NB4 (cell line): Measurements from ENCODE around the gene TAF4B.
A peak's percentile ranks its signal among the peaks of the same experiment; 100 is the strongest.

Experiments used
- DNase-seq: peaks from one replicate; pipeline ENCODE4 v3.0.0; 2010; ENCODE audit warnings: low read depth
- H3K4me3 ChIP-seq: one replicate; pipeline ENCODE4 v1.5.1; 2011; ENCODE audit warnings: mild to moderate bottlenecking, low read depth, low read length, moderate library complexity
- MAX ChIP-seq: IDR thresholded peaks from 2 replicates; pipeline ENCODE4 v1.6.1; 2011; ENCODE audit warnings: low read depth, low read length
- MYC ChIP-seq: IDR thresholded peaks from 2 replicates; pipeline ENCODE4 v1.6.1; 2011; ENCODE audit warnings: low read depth, low read length
- POLR2A ChIP-seq: IDR thresholded peaks from 2 replicates; pipeline ENCODE4 v1.6.1; 2011; ENCODE audit warnings: mild to moderate bottlenecking; ENCODE audit not compliant: insufficient read length; ENCODE audit errors: extremely low read depth
- TF ChIP-seq, protein P1 (sequence below): IDR thresholded peaks from one replicate; pipeline ENCODE4 v1.5.1; 2012; ENCODE audit warnings: low read depth, low read length

TAF4B gene

GRCh38 chr18:26325771-26326170, 99.5 kb downstream of the TAF4B start:
- no peak for DNase-seq
- no peak for TF ChIP-seq MYC
- no peak for TF ChIP-seq MAX
- TF ChIP-seq POLR2A, result no peak
- TF ChIP-seq, protein P1, sequence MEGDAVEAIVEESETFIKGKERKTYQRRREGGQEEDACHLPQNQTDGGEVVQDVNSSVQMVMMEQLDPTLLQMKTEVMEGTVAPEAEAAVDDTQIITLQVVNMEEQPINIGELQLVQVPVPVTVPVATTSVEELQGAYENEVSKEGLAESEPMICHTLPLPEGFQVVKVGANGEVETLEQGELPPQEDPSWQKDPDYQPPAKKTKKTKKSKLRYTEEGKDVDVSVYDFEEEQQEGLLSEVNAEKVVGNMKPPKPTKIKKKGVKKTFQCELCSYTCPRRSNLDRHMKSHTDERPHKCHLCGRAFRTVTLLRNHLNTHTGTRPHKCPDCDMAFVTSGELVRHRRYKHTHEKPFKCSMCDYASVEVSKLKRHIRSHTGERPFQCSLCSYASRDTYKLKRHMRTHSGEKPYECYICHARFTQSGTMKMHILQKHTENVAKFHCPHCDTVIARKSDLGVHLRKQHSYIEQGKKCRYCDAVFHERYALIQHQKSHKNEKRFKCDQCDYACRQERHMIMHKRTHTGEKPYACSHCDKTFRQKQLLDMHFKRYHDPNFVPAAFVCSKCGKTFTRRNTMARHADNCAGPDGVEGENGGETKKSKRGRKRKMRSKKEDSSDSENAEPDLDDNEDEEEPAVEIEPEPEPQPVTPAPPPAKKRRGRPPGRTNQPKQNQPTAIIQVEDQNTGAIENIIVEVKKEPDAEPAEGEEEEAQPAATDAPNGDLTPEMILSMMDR, result no peak
- H3K4me3 ChIP-seq, result no peak overlapping the region

DNA sequence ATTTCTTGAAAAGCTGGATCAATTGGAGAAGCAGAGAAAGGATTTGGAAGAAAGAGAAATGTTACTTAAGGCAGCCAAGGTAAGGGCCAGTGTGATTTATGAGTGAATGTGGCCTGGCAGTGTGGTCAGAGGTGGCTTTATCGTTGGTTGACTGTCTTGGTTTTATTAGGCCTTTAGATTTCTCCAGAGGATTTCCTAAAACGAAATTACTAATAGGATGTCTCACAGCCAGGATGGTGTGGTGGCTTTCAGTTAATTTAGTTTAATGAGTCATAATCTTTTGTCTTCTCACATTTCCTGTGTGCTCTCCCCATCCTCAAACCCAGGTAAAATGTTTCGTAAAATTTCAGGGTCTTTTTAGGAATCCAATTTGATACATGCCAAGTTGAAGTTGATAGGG, 100.8 kb downstream of the TAF4B start:
- peak; percentile 18 for DNase-seq
- TF ChIP-seq MAX, result no peak
- TF ChIP-seq POLR2A, result no peak
- TF ChIP-seq, protein P1, result no peak
- TF ChIP-seq MYC, result no peak
- H3K4me3 ChIP-seq, result no peak overlapping the region

GRCh38 chr18:26332991-26333390, 106.7 kb downstream of the TAF4B start:
- TF ChIP-seq MAX (no peak), MYC (no peak), POLR2A (no peak)
- TF ChIP-seq, protein P1, result no peak
- no peak for DNase-seq
- no peak overlapping the region for H3K4me3 ChIP-seq

DNA sequence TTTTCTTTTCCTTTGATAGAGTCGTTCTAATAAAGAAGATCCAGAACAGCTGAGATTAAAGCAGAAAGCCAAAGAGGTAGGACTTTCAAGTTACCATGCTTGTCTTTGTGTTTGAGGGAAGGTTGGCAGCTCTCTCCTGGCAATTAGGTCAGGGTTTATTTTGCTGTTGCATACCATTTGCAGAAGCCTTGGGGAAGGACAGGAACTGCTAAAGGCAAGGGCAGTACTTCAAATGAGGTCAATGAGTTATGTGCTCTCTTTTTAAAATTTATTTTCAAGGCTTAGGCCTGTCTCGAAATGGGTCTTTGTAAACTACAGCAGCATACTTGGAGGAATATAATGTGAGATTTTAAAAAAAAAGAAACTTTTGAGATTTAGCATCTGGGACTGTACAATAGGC, 108.9 kb downstream of the TAF4B start:
- DNase-seq, result no peak
- H3K4me3 ChIP-seq, result no peak overlapping the region
- TF ChIP-seq MYC, result no peak
- no peak for TF ChIP-seq POLR2A
- TF ChIP-seq, protein P1, result no peak
- TF ChIP-seq MAX, result no peak

DNA sequence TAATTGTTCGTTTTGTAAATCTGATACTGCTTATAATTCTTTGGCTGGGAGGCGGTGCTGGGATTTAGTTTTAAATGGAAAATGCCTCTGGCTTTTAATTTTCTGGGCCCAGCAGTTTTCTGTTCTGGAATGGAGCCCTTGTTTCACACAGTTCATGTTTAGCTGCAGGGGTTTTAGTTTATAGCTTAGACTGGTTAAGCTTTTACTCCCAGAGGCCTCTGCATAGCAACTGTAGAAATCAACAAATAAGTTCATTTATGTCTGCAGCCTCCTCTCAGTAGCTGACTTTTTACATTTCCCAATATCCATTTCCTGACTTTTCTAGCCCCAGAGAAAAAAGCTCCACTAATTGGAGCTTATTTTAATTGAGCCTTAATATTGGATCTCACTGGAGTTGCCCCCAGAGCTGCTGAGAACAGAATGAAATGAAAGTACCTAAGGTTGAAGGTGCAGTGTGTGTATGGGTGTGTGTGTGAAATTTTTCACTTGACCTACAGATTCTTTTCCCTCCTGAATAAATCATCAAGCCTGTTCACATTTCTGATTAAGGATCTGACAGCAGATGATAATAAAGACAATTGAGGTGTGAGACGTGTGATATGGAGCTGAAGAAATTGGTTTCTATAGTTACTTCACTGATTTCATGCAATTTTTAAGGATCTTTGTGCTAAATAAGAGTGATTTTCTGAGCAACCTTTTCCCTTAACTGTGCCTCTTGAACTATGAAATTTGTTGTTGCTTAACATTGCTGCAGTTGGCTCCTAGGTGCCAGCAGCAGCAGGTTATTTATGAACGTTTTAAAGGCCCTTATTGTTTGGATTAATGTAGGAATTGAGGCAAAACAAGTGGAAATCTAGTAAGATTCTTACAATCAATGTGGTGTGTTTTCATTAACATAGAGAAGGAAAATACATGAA, 109.6 kb downstream of the TAF4B start:
- TF ChIP-seq MAX (no peak), MYC (no peak), POLR2A (no peak)
- TF ChIP-seq, protein P1, result no peak
- DNase-seq, result no peak
- no peak overlapping the region for H3K4me3 ChIP-seq
